HG02943 (cell line): ENCODE results near the gene SARDH.

Experiments used
- ATAC-seq: cut with Tn5 transposase; IDR thresholded peaks from one replicate; pipeline ENCODE4 v1.9.1; 2021; ENCODE audit warnings: mild to moderate bottlenecking, low read depth, moderate library complexity; ENCODE audit not compliant: unreplicated experiment

SARDH gene

DNA sequence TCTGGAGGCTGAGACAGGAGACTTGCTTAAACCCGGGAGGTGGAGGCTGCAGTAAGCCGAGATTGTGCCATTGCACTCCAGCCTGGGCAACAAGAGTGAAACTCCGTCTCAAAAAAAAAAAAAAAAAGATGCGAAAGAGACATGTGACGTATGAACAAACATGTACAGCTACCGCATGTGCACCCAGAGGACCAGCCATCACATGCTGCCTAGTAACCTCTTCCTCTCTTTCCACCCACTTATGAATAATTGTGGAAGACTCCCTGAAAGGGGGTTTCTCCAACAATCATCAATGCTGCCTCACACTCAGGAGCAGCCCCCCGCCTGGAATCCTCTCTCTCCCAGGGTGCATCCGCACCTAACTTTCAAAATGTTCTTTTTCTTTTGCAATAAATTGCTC is 2.2 kb downstream of the SARDH start:
- ATAC-seq: no peak

DNA sequence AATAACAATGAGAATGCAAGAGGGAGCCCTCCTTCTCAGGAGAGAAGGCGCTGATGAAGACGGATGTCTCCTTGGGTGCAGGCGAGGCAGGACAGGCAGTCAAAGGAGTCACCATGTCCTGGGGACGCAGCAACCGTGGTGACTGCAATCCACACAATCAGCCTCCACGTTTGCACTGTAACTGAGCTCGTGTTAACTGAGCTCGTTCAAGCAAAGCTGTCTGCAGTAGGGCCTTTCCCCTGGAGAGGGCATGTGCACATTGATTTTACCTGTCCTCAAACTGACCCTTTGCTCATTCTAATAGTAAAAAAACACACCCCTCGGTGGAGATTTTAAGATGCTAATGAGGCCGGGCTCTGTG is 2.8 kb downstream of the SARDH start:
- no peak for ATAC-seq

DNA sequence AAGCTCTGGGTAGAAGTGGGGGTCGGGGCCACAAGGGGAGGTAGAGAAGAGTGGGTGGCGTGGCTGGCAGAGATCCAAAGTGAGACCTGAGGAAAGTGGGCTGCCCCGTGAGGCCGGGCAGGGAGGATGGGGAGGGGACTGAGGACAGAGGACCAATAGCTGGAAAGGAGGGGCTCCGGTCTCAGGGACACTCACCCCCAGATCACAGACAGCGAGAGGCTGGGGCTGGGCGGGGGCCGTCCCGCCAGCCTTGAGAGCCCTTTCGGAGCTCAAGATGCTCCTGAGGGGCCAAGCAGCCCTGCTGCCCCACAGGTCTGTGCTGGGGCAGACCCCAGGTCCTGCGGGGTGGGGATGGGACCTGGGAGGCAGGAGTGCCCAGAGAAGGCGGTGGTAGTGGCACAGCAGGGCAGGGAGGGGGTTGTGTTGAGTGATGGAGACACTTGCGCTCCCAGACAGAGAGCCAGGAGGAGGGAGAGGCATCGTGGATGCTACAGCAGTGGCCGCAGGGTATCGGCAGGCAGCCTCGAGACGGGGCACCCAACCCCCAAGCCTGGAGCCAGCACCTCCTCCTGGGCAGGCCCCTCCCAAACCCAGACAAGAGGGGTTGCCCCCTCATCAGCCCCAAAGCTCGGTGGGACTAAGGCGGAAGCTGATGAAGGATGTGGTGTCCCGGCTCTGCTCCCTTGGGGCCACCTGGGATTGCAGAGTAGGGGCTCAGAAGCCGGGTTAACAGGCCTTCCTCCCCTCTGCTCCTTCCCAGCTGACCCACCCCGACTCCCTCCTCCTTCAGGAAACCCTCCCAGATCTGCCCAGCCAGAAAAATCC is 3.4 kb downstream of the SARDH start:
- ATAC-seq: no peak

DNA sequence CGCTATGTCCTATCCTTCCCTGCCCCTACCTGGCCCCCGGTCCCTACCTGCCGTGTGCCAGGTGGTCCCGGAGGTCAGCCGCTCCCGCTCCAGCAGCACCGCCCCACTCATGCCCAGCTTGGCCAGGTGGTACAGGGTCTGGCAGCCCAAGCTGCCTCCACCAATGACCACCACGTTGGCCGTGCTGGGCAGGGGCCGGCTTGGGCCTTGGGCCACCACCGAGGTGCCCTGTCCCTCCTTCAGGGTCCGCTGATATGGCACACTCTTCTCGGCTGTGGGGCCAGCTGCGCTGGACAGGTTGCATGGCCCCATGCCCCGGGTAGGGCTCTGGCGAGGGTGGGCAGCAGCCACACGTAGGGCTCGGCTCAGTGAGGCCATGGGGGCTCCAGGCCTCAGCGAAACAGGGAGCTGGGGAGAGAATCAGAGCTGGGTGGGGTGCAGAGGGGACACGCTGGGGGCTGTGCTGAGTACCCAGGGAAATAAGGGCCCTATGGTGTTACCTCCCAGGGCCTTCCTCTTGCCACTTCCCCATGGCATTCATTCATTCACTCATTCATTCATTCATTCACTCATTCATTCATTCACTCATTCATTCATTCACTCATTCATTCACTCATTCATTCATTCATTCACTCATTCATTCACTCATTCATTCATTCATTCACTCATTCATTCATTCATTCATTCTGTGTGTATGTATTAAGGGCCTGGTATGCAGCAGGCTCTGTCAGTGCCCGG is 4.2 kb downstream of the SARDH start:
- no peak for ATAC-seq

DNA sequence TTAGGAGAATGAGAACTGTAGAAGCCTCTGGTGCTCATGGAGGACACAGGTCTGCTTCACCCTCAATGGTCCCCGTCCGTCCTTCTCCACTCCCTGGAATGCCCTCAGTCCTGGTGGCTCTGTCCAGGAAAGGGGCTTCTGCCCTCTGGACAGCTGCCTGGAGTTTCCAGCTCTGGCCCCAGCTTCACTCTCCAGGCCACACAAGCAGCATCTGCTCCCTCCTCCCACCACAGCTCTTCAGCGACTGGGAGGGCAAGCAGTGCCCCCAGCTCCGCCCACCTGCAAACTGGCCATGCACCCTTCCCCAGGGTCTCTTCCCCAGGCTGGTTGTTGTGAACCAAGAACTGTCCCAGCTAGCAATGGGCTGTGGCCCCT is 4.7 kb downstream of the SARDH start:
- ATAC-seq: no peak

DNA sequence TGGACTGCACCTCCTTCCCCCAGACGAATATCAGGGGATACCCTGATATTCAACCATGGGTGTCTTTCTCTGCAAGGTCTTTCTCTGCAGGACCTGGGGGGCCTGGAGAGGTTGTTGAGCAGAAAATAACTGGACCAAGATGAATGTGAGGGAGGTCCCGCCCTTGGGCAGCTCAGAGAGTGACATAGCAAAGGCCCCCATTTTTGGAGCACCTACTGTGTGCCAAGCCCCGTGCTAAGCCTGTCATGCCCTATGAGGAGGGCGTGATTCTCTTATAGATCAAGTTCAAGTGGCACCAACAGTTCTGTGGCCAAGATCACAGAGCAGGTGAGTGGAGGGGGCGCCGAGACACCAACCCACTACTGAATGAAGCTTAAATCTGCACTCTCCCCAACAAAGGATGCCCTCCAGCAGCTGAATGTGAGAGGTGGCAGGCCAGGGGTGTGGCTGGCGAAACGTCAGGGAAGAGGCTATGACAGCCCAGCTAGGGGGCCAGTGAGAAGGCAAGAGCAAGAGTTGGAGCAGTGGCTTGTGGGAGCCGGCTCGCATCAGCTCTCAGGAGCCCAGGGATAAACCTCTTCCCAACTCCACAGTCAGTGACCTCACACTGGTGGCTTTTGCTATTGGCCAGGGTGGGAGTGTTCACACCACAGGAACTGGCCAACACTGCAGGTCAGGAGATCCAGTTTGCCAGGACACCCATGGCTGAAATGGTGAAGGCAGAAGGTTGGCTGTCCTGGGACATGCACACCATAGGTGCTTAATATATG is 5.3 kb downstream of the SARDH start:
- no peak for ATAC-seq

DNA sequence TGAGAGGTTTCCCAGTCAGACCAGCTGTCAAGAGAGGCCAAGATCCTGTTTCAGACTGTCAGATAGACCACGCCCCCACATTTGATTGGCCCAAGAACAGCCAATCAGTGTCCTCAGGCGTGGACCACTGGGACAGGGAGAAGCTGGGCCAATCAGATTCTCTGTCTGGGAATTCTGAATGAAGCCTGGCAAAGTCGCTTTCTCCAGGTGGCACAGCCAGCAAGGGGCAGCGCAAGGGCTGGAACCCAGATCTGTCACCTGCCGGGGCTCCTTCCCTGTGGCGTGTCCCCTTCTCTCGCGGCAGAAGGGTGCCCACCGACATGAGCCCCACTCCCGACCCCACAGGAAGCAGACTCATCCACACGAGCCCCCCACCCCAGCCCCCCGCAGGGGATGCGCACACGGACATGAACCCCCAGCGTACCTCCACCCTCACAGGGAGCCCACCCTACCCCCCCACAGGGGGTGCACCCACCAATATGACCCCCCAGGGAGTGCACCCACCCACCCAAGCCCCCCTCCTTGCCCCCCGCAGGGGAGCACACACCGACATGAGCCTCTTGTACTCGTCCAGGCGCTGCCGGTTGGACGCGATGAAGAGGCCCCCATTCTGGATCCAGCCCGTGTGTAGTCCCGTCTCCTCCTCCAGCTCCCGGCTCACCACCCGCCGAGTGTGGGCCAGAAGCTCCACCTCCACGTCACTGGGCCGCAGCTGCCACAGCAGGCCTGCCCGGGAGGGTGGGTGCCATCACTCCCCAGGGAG is 6.1 kb downstream of the SARDH start:
- ATAC-seq: no peak

DNA sequence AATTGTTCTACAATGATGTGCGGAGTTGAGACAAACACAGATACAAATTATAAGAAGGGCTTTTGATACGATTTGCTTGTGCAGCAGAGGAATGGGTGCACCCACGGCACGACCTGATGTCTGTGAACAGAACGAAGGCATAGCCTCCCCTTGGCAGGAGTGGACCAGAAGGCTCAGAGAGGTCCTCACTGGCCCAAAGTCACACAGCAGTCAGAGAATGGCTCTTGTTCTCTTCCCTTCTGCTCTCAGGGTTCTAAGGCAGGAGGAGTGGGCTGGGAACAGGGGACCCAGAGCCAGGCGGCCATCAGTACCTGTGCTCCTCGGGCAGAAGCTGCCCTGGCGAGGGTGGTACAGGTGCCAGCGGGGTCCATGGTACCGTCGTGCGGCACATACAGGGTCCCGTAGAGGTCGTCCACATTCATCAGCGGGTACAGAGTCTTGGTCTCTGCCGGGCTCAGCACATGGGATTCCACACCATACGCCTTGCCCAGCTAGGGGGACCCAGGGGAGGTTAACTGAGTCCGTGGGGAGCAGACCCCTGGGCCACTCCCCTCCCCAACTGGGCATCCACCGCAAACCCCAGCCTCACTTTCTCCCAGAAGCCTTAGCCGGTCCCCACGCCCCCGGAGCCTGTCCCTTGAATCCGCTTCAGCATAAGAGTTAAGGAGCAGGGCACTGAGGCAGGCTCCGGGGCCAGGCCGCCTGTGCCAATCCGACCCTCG is 7.0 kb downstream of the SARDH start:
- ATAC-seq: no peak

DNA sequence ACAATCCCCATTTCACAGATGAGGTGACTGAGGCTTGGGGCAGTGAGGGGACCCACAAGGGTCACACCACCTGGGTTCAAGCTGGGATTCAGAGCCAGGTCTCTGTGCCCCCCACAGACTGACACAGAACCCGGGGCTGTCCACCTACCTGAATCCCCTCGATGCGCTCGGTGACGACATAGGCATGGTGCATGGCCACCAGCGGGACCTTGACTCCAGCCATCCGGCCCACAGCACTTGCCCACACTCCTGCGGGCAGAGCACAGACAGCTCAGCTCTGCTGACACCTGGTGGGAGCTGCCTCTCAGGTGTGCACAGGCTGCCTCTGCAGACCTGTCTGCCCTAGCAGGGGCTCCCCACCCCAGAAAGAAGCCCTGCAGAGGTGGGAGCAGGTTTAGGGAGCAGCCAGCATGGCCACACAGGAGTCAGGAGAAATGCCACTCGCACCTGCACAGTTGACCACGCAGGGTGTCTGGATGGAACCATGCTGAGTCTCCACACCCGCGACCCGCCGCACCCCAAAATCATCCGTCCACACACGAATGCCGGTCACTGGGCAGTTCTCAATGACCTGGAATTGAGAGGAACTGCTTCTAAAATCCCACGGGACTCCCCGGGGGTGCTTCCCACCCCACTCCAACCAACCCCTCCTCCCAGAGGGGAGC is 8.4 kb downstream of the SARDH start:
- ATAC-seq: no peak

DNA sequence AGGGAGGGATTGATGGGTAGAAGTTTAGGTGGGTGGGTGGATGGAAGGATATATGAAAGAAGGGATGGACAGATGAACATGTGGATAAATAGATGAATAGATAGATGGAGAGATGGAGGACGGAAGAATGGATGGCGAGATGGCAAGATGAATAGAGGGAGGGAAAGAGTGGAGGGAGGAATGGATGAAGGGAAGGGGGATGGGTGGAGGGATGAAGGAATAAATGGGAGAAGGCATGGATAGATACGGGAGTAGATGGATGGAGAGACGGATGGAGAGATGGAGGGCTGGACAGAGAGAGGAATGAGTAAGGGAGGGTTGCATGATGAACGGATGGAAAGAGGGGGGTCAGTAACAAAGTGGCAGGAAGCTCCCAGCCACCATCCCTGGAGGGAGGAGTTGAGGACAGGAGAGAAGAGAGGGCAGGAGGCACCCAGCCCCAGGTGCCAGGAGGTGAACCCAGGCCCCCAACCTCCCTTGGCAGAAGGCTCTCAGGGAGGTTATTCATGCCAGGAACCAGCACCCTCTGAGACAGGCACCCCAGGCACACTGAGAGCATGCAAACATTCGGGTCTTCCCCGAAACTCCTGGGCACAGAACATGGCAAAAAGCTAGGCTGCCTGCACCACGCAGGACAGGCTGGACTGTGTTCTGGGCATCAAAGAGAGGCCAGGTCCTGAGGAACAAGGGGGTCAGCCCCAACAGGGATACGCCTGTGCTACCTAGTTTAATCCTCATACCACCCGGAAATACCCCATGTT is 9.1 kb downstream of the SARDH start:
- no peak for ATAC-seq

DNA sequence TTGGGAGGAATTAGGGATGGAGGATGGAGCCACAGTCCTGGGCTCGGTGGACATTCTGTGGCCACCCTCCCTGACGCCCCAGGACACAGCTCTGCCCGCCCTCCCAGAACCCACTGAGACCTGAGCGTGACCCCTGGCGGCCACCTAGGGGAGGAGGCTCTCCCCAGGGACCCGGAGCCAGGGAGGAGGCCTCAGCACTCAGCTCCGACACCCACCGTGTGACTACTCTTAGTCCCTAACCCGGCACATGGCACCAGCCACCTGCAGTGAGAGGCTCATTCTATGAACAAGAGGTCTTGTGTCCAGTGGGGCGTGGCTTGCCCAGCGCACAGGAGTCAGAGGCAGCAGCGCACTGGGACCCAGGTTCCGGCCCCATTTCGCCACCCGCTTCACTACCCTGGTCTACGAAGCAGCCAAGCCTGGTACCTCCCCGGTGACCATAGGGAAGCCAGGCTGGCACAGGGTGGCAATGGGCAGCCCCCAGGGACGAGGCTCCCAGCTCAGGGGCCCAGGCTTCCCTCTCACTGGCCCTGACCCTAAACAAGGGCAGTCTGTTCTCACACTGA is 10.2 kb downstream of the SARDH start:
- ATAC-seq: no peak

DNA sequence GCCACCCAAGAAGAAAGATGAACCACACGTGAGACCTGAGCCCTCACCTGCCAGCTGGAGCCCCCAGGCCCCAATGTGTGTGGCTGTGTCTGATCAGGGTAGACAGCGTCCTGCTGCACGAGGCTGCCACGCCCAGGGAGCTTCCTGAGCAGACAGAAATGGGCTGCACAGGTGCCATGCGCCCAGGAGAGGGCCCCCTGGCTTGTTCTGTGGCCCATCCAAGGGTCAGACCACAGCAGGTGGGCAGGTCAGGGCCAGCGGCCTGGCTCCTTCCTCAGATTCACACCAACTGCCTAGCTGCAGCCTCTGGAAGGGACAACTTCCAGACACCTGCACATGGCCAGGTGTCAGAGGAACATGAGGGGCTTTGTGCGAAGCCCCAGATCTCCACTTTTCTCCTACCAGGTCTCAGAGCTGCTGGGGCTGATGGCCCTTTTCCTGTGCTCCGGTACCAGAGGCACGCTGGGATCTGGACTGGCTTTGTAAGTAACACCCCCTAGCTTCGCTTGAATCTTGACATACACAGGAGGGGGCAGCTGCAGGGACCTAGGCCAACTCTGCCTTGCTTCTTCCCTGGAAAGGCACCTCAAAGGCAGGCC is 10.8 kb downstream of the SARDH start:
- ATAC-seq: no peak

DNA sequence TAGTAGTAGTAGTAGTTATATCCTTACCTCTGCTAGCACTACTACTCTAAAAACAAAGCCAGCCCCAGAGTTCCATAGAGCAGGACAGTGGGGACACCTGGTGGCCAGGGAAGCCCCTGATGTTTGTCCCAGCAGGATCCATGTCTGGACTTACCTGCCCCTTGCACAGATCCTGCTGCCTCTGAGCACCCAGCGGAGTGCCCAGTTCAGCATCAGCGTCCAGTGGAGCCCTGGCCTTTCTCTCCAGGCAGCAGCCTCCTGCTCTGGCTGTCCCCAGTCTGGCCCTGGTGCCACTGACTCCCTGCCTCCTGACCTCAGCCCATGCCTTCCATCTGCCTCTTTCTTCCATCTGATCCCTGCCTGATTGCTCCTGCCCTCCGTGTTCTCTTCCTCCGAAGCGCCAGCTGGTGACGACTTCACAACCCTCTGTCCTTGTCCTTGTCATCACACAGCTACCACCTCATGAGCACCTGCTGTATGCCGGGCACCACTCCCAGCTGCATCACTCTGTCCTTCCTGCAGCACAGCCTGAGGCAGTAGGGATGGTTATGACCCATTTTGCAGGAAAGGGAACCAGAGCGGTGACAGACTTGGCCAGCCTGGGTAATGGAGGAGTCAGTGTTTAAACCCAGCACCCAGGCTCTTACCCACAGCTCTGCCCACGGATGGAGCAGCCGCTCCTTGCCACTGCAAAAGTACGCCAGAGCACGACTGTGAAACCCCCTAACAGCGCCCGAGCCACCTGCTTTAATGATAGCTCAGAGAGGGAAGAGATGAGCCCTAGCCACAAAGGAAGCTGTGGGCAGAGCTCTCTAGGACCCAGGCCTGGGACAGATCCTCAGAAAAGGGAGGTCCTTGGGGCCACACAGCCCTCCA is 11.5 kb downstream of the SARDH start:
- no peak for ATAC-seq

DNA sequence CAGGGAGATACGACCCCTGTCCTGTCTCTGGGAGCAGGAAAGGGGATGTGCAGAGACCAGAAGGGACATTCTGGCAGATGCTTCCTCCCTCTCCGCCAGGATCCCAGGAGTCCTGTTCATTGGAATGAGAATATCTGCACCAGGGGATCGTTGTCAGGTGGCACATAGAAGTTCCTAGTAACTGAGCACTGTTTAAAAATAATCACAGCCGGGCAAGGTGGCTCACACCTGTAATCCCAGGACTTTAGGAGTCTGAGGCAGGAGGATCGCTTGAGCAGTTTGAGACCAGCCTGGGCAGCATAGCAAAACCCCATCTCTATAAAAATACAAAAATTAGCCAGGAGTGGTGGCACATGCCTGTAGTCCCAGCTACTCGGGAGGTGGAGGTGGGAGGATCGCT is 12.3 kb downstream of the SARDH start:
- no peak for ATAC-seq

DNA sequence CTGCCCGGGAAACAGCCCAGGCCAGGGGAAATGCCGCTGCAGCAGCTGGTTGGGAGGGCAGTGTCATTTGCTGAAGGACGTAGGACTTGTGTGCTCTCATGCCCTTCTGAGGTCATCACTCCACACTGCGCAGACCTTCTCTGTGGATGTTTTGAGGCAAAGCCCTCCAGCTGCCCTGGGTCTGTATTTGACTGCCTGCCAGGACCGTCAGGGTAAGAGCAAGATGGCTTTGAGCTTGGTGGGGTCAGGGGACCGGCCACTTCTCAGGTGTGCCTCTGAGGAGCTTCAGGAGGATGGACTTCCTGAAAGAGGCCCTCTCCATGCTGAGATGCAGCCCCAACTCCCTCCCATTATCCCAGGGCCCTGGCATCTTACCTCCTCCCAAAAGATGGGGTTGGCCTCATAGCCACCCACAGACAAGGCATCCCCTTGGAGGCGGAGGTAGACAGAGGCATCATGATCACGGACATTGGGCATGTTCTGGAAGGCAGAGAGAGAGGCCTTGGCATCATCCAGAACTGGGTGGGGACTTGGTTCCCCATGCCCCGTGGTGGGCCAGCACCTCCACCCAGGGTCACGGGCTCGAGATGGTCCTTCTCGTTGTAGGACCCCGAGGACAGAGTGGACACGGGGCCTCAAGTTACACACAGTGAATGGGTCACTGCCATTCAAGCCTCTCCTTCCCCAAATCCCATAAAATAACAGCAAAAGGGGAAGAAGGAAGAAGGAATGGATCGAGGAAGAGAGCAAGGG is 19.4 kb downstream of the SARDH start:
- ATAC-seq: no peak
